ENCODE measurements around the gene ELAVL2.

Gene ELAVL2

GRCh38 chr9:23769307-23769935 is 56.6 kb downstream of the ELAVL2 start:
- Mint-ChIP-seq H3K27ac (no peak overlapping the region), H3K4me3 (no peak overlapping the region), H3K9me3 (peaks cover 8% of the 10 kb centered on the region), H3K4me1 (ENCODE audit: low read depth) (no peaks in the 10 kb centered on the region), H3K27me3 (ENCODE audit: low read depth) (no peaks in the 10 kb centered on the region), H3K36me3 (ENCODE audit: low read depth) (no peaks in the 10 kb centered on the region)
- no peak for DNase-seq (ENCODE audit: low spot score)

GRCh38 chr9:23768861-23769260 is 57.2 kb downstream of the ELAVL2 start:
- DNase-seq (ENCODE audit: low spot score) = no peak
- Mint-ChIP-seq H3K36me3 (ENCODE audit: low read depth) (no peaks in the 10 kb centered on the region), H3K4me1 (ENCODE audit: low read depth) (no peaks in the 10 kb centered on the region), H3K27ac (no peak overlapping the region), H3K9me3 (peaks cover 8% of the 10 kb centered on the region), H3K27me3 (ENCODE audit: low read depth) (no peaks in the 10 kb centered on the region), H3K4me3 (no peak overlapping the region)

- no peaks in the 10 kb centered on the region for H3K27me3 Mint-ChIP-seq (ENCODE audit: low read depth)
- H3K4me3 Mint-ChIP-seq = no peak overlapping the region
- DNase-seq (ENCODE audit: low spot score) = no peak
- peaks cover 12% of the 10 kb centered on the region for H3K9me3 Mint-ChIP-seq
- H3K4me1 Mint-ChIP-seq (ENCODE audit: low read depth) = no peaks in the 10 kb centered on the region
- no peaks in the 10 kb centered on the region for H3K36me3 Mint-ChIP-seq (ENCODE audit: low read depth)
- no peak overlapping the region for H3K27ac Mint-ChIP-seq
Observed at GRCh38 chr9:23766613-23767012, 59.4 kb downstream of the ELAVL2 start.

GRCh38 chr9:23765561-23765960 is 60.5 kb downstream of the ELAVL2 start:
- DNase-seq (ENCODE audit: low spot score) = no peak
- Mint-ChIP-seq H3K4me1 (ENCODE audit: low read depth) (no peaks in the 10 kb centered on the region), H3K27ac (no peak overlapping the region), H3K36me3 (ENCODE audit: low read depth) (no peaks in the 10 kb centered on the region), H3K9me3 (peaks cover 14% of the 10 kb centered on the region), H3K4me3 (no peak overlapping the region), H3K27me3 (ENCODE audit: low read depth) (no peaks in the 10 kb centered on the region)

GRCh38 chr9:23764219-23764618 is 61.8 kb downstream of the ELAVL2 start:
- no peak for DNase-seq (ENCODE audit: low spot score)
- Mint-ChIP-seq H3K27me3 (ENCODE audit: low read depth) (no peaks in the 10 kb centered on the region), H3K27ac (no peak overlapping the region), H3K4me1 (ENCODE audit: low read depth) (no peaks in the 10 kb centered on the region), H3K4me3 (no peak overlapping the region), H3K9me3 (peaks cover 8% of the 10 kb centered on the region), H3K36me3 (ENCODE audit: low read depth) (no peaks in the 10 kb centered on the region)

GRCh38 chr9:23754551-23754950 is 71.5 kb downstream of the ELAVL2 start:
- peaks cover 28% of the 10 kb centered on the region for H3K9me3 Mint-ChIP-seq
- no peaks in the 10 kb centered on the region for H3K4me1 Mint-ChIP-seq (ENCODE audit: low read depth)
- DNase-seq (ENCODE audit: low spot score) = no peak
- H3K4me3 Mint-ChIP-seq = no peak overlapping the region
- no peaks in the 10 kb centered on the region for H3K36me3 Mint-ChIP-seq (ENCODE audit: low read depth)
- no peak overlapping the region for H3K27ac Mint-ChIP-seq
- H3K27me3 Mint-ChIP-seq (ENCODE audit: low read depth) = no peaks in the 10 kb centered on the region

- no peaks in the 10 kb centered on the region for H3K36me3 Mint-ChIP-seq (ENCODE audit: low read depth)
- H3K4me1 Mint-ChIP-seq (ENCODE audit: low read depth) = no peaks in the 10 kb centered on the region
- H3K4me3 Mint-ChIP-seq = no peak overlapping the region
Observed at GRCh38 chr9:23752859-23753258, 73.2 kb downstream of the ELAVL2 start.

GRCh38 chr9:23751633-23752032 is 74.4 kb downstream of the ELAVL2 start:
- no peaks in the 10 kb centered on the region for H3K4me1 Mint-ChIP-seq (ENCODE audit: low read depth)
- H3K4me3 Mint-ChIP-seq = no peak overlapping the region
- peaks cover 36% of the 10 kb centered on the region for H3K9me3 Mint-ChIP-seq
- DNase-seq (ENCODE audit: low spot score) = no peak
- no peaks in the 10 kb centered on the region for H3K27me3 Mint-ChIP-seq (ENCODE audit: low read depth)
- H3K27ac Mint-ChIP-seq = no peak overlapping the region
- H3K36me3 Mint-ChIP-seq (ENCODE audit: low read depth) = no peaks in the 10 kb centered on the region

More at GRCh38 chr9:23752859-23753258, 73.2 kb downstream of the ELAVL2 start:
- no peak for DNase-seq (ENCODE audit: low spot score)
- Mint-ChIP-seq H3K27me3 (ENCODE audit: low read depth) (no peaks in the 10 kb centered on the region), H3K27ac (no peak overlapping the region), H3K9me3 (peaks cover 35% of the 10 kb centered on the region)

- Mint-ChIP-seq H3K27ac (no peak overlapping the region), H3K27me3 (ENCODE audit: low read depth) (no peaks in the 10 kb centered on the region), H3K36me3 (ENCODE audit: low read depth) (no peaks in the 10 kb centered on the region), H3K4me1 (ENCODE audit: low read depth) (no peaks in the 10 kb centered on the region), H3K9me3 (peaks cover 37% of the 10 kb centered on the region), H3K4me3 (no peak overlapping the region)
- DNase-seq (ENCODE audit: low spot score) = no peak
Observed at GRCh38 chr9:23750808-23751207, 75.2 kb downstream of the ELAVL2 start.

GRCh38 chr9:23747088-23748075 is 78.7 kb downstream of the ELAVL2 start:
- peaks cover 37% of the 10 kb centered on the region for H3K9me3 Mint-ChIP-seq
- no peak for DNase-seq (ENCODE audit: low spot score)
- H3K4me1 Mint-ChIP-seq (ENCODE audit: low read depth) = no peaks in the 10 kb centered on the region
- no peak overlapping the region for H3K27ac Mint-ChIP-seq
- no peaks in the 10 kb centered on the region for H3K27me3 Mint-ChIP-seq (ENCODE audit: low read depth)
- H3K4me3 Mint-ChIP-seq = no peak overlapping the region
- no peaks in the 10 kb centered on the region for H3K36me3 Mint-ChIP-seq (ENCODE audit: low read depth)

- Mint-ChIP-seq H3K36me3 (ENCODE audit: low read depth) (no peaks in the 10 kb centered on the region), H3K9me3 (peaks cover 43% of the 10 kb centered on the region), H3K4me1 (ENCODE audit: low read depth) (no peaks in the 10 kb centered on the region), H3K27ac (no peak overlapping the region), H3K27me3 (ENCODE audit: low read depth) (no peaks in the 10 kb centered on the region), H3K4me3 (no peak overlapping the region)
- DNase-seq (ENCODE audit: low spot score) = no peak
Observed at GRCh38 chr9:23746317-23746716, 79.7 kb downstream of the ELAVL2 start.

GRCh38 chr9:23743036-23743435 is 83.0 kb downstream of the ELAVL2 start:
- Mint-ChIP-seq H3K36me3 (ENCODE audit: low read depth) (no peaks in the 10 kb centered on the region), H3K27me3 (ENCODE audit: low read depth) (no peaks in the 10 kb centered on the region), H3K9me3 (peaks cover 40% of the 10 kb centered on the region), H3K4me3 (no peak overlapping the region), H3K4me1 (ENCODE audit: low read depth) (no peaks in the 10 kb centered on the region), H3K27ac (no peak overlapping the region)
- DNase-seq (ENCODE audit: low spot score) = no peak

- Mint-ChIP-seq H3K27ac (no peak overlapping the region), H3K4me1 (ENCODE audit: low read depth) (no peaks in the 10 kb centered on the region), H3K9me3 (peaks cover 36% of the 10 kb centered on the region), H3K4me3 (no peak overlapping the region), H3K36me3 (ENCODE audit: low read depth) (no peaks in the 10 kb centered on the region), H3K27me3 (ENCODE audit: low read depth) (no peaks in the 10 kb centered on the region)
- DNase-seq (ENCODE audit: low spot score) = no peak
Observed at GRCh38 chr9:23741351-23741750, 84.7 kb downstream of the ELAVL2 start.

- Mint-ChIP-seq H3K9me3 (peaks cover 32% of the 10 kb centered on the region), H3K27me3 (ENCODE audit: low read depth) (no peaks in the 10 kb centered on the region), H3K27ac (no peak overlapping the region), H3K4me1 (ENCODE audit: low read depth) (no peaks in the 10 kb centered on the region), H3K36me3 (ENCODE audit: low read depth) (no peaks in the 10 kb centered on the region), H3K4me3 (no peak overlapping the region)
- DNase-seq (ENCODE audit: low spot score) = no peak
Observed at GRCh38 chr9:23740531-23740930, 85.5 kb downstream of the ELAVL2 start.

Measured in T-helper 2 cell treated with Interferon-gamma antibody and Interleukin-4, amounts not matched to agents 5 μg/mL and 100 μg/mL, for 36 hours (primary cell).